NT2/D1 (cell line): Measurements from ENCODE around the gene AOAH.

Experiments used
- SUZ12 ChIP-seq: IDR thresholded peaks from 2 replicates; pipeline ENCODE4 v1.6.1; 2011; ENCODE audit not compliant: insufficient read length, insufficient read depth; ENCODE audit errors: extremely low read depth
- YY1 ChIP-seq: IDR thresholded peaks from 2 replicates; pipeline ENCODE4 v1.6.1; 2011; ENCODE audit not compliant: insufficient read length, insufficient read depth
- ZNF274 ChIP-seq: IDR thresholded peaks from 2 replicates; pipeline ENCODE4 v1.6.1; 2011; ENCODE audit warnings: mild to moderate bottlenecking, low read depth, low read length

DNA sequence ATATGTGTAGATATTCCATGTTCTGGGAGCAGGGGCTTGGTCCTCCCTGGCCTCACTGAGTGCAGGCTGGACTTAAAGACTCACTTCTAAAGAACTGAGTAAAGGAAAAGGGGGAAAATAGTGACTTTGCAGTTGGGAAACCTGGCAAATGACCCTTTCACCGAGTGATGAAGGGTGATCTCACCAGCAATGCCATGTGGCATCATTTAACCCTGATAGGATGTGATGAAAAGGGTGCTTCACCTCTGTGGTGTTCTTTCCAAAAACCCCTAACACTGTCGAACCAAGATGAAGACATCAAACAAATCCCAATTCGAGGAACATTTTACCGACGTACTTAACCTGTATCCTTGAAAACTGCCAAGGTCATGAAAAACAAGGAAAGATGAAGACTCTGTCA is 71.9 kb downstream of the AOAH start:
- no peak for TF ChIP-seq YY1
- TF ChIP-seq ZNF274, result no peak
- TF ChIP-seq SUZ12, result no peak
